ENCODE results near the gene TAGAP. TPM values are rescaled to one million over a fixed set of nuclear protein-coding genes. Genes with fewer than 3 reads are reported as not detected.

The TAGAP gene
- 0.05 and 0.35 TPM in 2 replicates for total RNA-seq

DNA sequence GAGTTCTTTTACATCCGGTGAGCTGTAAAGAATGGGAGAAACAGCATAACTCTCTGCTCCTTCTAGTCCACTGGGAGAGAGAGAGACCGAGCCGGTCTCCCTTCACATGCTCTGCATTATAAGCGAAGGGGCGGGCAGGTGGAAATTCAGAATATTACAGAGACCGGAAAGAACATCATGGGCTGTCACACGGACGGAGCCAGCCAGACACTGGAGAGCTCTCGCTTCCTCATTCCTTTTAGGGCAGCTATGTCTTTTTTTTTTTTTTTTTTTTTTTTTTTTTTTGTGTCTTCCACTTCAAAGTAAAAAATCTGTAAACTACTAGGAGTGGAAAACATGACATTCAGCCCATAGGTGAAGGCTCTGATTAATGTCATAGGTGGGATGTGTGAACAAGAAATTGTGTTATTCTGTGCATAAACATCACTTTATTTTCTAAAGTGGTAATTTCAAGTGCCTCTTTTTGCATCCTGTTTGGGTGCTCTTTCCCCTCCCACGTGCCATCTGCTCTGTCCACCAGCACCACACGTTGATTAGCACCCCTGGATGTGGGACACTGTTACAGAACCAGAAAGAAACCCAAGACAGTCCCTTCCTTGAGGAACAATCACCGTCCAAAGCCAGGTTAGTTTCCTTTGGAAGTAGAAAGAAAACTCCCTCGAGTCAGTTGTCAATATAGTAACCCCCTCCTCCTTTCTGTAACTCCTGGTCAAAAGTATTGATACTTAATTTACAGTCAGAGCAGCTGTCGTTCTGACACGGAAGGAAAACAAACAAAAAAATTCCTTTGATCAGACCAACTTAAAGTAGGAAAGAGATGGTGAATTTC, at the start of gene TAGAP:
TSS of gene TAGAP (minus strand) at position 93 of the 829 bp plus-strand sequence. CDS start 845 bp downstream, outside the sequence.
- peak; percentile 14 for DNase-seq (ENCODE audit: low read depth)

DNA sequence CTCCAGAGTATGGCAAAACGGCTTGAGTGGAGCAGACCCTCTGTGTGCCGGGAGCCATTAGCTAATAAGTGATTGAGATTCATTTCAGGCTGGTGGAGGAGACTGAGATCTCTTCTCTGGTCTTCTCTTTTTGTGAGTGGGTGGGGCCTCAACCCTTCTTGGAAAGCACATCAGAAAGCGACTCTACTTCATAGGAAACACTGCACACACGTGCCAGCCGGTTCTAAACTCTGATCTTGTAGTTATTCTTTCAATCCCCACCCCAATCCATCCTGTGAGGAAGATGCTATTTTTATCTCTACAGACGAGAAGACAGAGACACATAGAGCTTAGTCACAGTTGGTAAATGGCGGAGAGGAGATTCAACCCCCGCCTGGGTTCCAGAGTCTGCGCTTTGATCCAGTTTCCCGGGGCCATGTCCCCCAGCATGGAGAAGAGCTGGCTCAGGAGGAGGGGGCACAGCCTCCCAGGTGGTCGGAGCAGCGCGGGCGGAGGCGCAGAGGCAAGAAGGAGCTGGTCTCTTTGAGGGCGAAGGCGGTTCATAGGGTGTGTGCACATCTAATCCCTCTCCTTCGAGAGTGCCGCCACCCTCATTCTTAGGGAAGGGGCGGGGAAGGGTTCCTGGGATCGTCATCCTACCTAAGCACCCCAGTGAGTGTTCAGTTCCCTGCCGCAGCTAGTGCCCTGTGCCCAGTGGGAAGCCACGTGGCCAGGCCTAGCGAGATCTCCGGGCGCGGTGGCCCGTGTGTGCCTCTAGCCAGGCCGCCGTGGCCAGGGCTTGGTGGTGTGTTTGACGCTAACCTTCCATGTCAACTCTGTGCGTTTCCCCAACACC, 49.0 kb upstream of the TAGAP start:
- no peak for DNase-seq (ENCODE audit: low read depth)

DNA sequence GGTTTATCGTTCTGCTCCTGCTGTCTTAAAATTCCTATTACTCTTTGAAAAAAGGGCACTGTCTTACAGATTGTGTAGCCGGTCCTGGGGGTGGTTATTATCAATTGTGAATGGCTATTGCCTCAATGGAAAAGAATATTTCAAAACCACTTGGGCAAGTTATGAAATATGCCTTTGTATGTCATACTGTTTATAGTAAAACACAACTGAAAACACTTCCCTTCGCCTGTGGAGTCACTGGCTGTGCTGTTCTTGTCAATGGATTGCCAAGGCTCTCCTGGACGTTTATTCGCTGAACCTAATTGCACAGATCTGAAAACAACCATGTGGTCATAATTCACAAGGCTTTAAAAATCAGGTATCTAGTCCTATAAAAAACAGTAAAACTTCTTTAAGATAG, 47.8 kb upstream of the TAGAP start:
- no peak for DNase-seq (ENCODE audit: low read depth)

DNA sequence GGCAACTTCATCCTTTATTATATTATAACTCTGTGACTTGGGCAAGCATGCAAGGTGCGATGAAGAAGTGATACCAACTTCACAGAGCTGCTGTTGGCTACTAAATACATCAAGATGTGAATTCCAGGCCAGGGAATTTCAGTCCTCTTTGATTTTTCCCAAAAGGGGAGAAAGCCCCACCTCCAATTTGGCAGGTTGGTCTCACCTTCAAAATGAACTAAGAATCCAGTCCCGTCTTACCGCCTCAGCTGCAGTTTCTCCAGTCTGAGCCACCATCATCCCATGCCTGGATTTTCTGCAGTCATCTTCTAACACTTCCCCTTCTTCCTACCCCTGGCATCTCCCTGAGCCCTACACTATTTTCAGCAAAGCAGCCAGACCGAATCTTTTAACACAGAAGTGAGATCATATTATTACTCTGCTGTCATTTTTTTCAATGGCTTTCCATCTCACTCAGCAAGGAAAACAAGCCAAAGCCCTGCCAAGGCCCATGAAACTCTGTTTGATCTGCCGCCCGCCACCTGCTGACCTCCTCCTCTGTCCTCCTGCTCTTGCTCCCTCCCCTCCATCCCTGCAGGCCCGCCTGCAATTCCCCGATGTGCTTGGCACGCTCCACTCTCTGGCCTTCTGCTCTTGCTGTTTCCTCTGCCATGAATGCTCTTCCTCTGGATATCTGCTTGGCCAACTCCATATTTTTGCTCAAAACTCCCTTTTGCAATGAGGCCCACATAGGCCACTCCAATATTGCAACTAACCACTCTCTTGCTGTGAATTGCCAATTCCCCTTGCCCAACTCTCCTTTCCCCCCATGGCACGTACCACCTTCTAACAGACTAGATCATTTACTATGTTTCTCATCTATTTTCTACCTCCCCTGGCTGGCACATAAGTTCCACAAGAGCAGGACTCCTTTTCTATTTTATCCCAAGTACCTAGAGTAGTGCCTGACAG, 46.0 kb upstream of the TAGAP start:
- no peak for DNase-seq (ENCODE audit: low read depth)

DNA sequence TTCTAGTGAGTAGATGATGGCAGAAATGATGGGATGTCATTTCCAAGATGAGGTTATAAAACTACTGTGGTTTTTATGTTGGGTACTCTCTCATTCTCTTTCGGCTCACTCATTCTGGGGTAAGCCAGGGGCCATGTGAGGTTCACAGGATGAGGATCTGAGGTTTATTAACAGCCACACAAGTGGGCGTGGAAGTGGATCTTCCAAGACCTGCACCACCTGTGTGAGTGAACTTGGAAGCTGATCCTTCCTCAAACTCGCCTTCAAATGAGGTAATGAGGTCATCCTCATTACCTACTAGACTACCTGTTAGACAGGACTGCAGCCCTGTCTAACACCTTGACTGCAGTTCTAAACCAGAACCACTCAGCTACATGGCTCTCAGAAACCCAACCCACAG, 45.1 kb upstream of the TAGAP start:
- DNase-seq (ENCODE audit: low read depth) = no peak

- no peak for DNase-seq (ENCODE audit: low read depth)
Measured at GRCh38 chr6:159089443-159089842, 44.7 kb upstream of the TAGAP start.

DNA sequence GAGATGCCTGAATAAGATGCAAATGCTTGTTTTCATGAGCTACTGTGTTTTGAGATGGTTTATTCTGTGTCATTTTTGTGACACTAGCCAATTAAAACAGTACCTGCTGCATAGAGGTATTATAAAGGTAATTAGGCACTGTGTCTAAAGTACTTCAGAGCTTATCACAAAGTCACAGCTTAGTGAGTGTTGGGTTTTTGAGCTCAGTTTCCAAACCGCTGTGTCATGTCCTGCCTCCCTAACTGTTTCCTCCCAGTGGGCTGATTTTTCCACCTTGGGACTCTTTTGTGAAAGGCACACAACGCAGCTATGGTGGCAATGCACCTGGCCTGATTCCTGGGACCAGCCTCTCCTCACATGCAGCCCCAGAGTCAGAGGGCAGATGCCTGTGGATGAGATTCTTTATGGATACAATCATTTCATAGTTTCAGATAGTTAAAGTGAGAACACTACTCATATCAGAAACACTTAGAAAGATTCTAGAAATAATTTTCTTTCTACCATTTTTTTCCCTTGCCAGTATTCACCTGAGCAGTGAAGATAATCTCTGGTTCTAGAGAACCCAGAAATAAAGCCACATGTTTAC, 41.3 kb upstream of the TAGAP start:
- no peak for DNase-seq (ENCODE audit: low read depth)

DNA sequence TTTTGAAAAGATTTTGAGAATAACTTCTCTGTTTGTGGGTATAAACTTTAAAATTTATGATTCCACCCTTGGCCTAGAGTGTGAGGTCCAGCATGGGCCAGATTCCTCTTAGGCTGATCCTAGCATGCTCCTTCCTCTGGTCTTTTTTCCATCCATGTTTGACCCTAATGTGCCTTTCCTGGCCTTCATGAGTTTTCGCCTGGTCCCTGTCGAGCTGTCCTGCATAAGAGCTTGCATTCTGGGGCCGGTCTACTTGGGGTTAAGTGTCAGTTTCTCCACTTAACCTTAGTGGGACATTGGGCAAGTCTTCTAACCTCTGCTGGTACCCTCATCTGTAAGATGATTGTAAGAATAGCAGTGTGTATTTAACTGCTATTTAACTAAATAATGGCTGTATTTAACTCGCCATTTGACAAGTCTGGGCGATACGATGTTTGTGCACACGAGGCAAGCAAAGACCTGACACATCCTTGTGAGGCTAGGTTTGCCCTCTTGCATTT, 40.7 kb upstream of the TAGAP start:
- DNase-seq (ENCODE audit: low read depth) = no peak

GRCh38 chr6:159084493-159085091, 39.8 kb upstream of the TAGAP start:
- peak; percentile 34 for DNase-seq (ENCODE audit: low read depth)

GRCh38 chr6:159083146-159083545, 38.4 kb upstream of the TAGAP start:
- no peak for DNase-seq (ENCODE audit: low read depth)

GRCh38 chr6:159082039-159082815, 37.4 kb upstream of the TAGAP start:
- DNase-seq (ENCODE audit: low read depth) = no peak

DNA sequence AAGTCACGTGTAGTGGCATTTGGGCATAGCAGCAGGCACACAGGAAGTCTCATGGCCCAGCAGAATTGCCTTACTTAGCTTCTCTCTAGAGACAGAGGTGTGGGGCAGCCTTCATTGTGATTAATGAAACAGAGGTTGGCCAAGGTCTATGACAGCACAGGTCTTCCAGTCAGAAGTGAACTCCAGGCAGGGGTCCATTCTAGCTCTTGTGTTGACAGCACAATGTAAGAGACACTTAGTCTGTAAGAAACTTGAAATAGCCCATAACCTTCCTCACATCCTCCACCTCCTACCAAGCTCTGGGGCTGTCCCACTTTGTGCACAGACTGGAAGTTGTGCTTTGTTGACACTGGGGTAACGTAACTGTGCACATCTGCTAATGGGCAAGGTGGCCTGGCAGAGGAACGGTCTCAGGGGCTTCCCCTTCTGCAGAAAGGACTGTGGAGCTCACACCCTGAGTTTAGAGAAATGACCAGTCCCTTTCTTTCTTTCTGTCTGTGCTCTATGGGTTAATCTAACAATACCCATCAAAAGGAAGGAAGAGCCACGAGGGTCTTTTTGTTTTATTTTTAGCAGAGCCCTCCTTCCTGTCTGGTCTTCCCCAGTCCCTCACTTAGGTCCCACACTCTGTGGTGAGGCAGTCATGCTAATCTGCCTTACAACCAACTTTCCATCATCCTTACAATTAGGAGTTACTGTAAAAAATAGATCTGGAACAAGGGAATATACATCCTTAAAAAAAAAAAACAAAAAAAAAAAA, 35.6 kb upstream of the TAGAP start:
- no peak for DNase-seq (ENCODE audit: low read depth)

GRCh38 chr6:159079367-159079766, 34.6 kb upstream of the TAGAP start:
- no peak for DNase-seq (ENCODE audit: low read depth)

GRCh38 chr6:159077123-159077522, 32.3 kb upstream of the TAGAP start:
- no peak for DNase-seq (ENCODE audit: low read depth)

GRCh38 chr6:159075506-159076228, 30.9 kb upstream of the TAGAP start:
- DNase-seq (ENCODE audit: low read depth) = no peak

- DNase-seq (ENCODE audit: low read depth) = no peak
Measured at GRCh38 chr6:159074876-159075275, 30.1 kb upstream of the TAGAP start.

DNA sequence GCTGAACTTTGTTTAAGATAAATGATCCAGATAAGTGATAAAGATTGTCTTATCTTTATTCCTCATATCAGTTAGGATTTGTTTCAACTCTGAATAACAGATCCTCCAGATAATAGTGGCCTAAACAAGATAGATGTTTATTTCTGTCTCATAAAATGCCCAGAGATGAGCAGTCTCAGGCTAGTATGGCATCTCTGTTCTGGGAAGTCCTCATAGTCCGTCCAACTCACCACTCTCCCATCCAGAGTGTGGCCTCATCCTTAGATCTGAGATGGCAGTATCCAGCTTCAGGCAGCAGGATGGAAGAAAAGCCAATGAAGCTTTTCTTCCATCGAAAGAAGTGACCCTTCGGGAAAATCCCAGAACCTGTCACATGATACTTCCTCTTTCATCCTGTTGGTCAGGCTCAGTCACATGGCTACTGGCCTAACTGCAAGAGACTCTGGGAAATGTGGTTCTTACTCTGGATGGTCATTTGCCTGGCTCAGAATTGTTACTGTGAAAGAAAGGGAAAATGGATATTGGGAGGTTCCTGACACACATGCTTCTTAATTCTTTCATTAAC, 29.4 kb upstream of the TAGAP start:
- peak; percentile 23 for DNase-seq (ENCODE audit: low read depth)

All from renal cortical epithelial cell (primary cell).